CD4-positive, alpha-beta T cell treated with Interleukin-21 for 1 hour (primary cell): ENCODE results near the gene IQSEC1.
"Not testable (repeated sequence)": the region's sequence is repeated elsewhere in the genome, so short reads cannot be mapped to it uniquely, and the experiment has no call there.

Source experiments
- DNase-seq: peaks from one replicate; pipeline ENCODE4 v3.0.0-alpha.2; 2020

The IQSEC1 gene

DNA sequence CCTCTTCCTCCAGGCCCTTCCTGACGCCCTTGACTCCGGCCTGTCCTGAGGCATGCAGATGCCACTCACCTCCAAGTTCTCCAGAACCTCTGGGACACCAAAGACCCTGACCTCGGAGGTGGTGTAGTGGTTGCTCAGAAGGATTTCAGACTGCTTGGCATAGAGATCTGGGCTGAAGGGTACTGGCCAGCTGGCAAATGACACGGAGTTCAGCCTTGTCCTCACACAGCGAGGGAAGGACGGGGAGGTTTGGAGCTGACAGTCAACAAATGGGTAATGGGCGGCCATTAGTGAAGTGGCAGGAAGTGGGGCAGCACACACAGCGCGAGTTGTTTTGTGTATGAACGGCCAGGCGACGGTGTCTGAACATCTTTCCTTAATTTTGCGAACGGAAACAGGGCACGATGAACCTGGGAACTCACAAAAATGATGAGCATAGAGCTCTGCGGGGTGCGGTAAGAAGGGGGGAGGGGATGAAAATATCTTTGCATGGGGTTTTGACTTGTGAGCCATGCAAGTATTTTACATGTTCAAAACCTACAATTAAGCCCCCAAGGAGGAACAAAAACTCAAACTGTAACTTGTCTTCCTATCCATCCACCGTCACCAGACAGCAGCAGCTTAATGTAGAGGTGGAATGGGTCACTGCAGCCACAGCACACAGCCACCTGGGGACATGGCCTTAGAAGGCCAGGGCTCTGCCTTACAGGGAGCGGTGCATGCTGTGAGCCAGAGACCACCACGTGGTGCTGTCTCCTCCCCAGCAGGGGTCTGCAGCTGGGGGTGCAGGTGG is 188.2 kb downstream of the IQSEC1 start:
- DNase-seq, result no peak

- DNase-seq, result no peak
Observed at GRCh38 chr3:12884186-12884680, 189.0 kb downstream of the IQSEC1 start.

DNA sequence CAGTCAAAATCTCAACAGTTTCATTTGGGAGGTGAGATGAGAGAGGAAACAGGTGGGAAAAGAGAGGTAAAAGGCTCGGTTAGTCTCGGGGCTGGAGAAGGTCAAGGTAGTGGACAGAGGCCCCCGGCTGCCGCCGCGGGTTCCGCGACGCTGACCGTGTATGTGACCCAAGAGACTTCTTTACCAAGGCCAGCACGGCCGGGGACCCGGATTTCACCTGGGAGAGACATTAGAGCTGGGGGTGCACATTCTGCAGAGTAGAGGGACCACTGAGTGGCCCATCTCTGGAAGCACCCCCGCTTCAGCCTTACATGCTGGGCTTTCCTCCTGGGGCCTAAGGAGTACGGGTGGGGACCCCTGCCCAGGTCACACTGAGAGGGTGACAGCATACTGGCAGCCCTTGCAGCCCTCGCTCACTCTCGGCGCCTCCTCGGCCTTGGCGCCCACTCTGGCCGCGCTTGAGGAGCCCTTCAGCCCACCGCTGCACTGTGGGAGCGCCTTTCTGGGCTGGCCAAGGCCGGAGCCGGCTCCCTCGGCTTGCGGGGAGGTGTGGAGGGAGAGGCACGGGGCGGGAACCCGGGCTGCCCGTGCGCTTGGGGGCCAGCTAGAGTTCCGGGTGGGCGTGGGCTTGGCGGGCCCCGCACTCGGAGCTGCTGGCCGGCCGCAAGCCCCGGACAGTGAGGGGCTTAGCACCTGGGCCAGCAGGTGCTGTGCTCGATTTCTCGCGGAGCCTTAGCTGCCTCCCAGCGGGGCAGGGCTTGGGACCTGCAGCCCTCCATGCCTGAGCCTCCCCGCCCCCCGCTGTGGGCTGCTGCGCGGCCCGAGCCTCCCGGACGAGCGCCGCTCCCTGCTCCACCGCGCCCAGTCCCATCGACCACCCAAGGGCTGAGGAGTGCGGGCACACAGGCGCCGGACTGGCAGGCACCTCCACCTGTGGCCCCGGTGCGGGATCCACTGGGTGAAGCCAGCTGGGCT is 190.6 kb downstream of the IQSEC1 start:
- DNase-seq, result no peak

- DNase-seq, result not testable (repeated sequence)
Observed at GRCh38 chr3:12881858-12882257, 191.4 kb downstream of the IQSEC1 start.

DNA sequence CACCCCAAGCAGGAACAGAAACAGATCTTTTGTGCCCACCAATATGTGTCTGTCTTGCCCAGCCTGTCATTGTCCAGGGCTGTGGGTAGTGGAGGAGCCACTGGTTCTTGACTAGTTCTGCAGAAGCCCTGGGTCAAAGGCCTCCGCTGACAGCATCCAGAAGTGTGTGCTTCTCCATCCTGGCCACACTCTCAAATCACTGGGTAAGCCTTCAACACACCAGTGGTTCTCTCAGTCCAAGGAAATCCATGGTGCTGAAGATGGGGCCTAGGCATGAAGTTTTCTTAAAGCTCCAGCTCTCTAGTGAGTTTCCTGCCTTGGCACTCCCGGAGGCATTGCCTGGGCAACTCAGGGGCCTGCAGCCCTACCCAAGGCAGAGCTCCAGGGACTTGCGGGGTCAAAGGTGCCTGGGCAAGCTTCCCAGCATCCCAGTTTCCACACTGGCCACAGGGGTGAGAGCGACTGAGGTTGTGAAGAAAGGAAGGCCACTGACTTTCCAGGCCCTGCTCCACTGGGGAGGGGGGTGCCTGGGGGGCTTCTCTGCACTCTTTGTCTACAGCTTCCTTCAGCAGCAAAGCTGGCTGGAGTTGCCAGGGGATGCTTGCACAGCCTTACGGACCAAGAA is 193.9 kb downstream of the IQSEC1 start:
- no peak for DNase-seq

GRCh38 chr3:12878758-12879157 is 194.5 kb downstream of the IQSEC1 start:
- DNase-seq, result not testable (repeated sequence)

GRCh38 chr3:12878141-12878574 is 195.1 kb downstream of the IQSEC1 start:
- no peak for DNase-seq

DNA sequence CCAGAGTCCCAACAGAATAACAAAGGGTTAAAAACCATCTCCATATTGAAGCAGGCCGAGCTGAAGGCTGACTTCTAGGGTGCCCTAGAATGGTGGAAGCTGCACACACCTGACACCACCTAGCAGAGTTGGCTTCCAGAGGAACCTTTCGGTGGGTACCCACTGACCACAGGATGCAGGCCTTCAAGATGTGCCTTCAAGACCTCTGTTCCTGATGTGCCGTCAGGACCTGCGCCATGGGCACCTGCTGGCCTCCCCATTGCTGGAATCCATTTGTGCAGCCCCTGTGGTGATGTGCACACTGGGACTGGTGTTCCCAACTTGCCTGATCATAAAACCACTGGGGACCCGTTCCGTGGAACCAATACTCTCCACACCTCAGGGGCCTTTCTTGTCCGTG is 196.2 kb downstream of the IQSEC1 start:
- DNase-seq, result no peak

DNA sequence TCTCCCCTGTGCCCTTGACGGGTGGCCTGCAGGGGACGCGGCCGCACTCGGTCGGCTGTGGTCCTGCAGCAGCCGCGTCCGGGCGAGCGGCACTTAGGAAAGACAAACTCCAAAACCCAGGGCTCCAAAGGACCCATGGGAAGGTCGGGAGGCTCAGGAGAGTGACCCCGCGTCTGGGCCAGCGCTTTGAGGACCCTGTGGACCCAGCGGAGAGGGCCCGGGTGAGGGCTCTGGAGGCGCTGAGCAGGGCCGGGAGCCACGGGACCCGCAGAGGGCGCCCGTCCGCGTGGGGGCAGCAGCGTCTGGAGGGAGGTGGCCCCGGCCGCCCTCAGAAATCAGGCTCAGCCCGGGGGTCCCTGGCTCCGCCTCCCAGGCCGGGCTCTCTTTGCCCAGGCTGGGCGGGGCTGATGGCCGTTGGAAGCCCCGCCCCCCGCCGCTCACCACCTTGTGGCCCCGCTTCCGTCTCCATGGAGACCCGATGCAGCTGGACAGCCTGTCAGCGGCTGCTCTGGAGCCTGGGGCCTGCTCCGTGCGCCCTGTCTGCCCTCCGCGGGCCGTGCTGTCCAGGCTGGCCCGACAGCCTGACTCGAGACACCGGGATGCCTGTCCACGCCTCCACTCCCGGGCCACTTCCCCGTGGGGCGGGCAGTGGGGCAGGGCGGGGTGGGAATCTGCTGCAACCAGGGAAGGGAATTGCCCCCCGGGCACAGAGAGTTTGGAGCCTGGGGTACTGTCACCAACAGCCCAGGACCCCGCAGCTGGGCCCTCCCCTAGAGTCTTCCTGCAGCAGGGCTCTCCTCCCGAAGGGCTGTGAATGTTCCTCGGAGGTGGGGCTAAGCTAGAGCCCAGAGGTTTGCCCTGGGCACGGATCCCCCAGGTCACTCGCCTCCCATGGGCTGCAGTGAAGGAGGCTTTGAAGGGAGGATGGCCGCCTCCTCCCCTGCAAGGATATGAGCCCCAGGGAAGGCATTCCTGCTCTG is 197.1 kb downstream of the IQSEC1 start:
- peak; percentile 17 for DNase-seq

DNA sequence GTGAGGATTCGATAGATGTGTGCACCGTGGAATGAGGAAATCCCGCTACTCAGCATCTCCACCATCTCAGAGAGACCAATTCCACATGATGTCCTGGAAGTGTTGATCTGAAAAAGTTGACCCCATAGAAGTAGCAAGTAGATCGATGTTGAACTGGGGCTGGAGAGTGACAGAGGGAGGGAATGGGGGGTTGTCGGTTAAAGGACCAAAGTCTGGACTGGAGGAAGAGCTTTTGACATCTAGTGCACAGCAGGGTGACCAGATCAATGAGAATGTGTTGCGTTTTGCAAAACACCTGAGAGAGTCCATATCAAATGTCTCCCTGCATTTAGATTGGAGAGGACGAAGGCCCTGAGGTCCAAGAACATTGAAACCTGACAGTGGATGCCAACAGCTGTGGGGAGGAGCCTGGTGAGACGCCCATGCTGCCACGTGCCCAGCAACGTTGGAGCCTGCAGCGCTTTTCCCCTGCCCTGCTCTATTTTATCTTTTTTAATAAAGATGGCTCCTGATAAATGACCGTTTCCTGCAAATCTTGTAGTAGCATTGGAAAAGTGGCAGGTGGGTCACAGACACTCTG is 201.7 kb downstream of the IQSEC1 start:
- DNase-seq, result no peak

- DNase-seq, result peak; percentile 60
Observed at GRCh38 chr3:12870942-12871341, 202.3 kb downstream of the IQSEC1 start.

GRCh38 chr3:12869035-12869621 is 204.1 kb downstream of the IQSEC1 start:
- DNase-seq, result peak; percentile 26

GRCh38 chr3:12868039-12869034 is 204.9 kb downstream of the IQSEC1 start:
- DNase-seq, result peak; percentile 61

- no peak for DNase-seq
Observed at GRCh38 chr3:12866836-12867235, 206.4 kb downstream of the IQSEC1 start.

GRCh38 chr3:12865271-12865670 is 208.0 kb downstream of the IQSEC1 start:
- no peak for DNase-seq

GRCh38 chr3:12862387-12862786 is 210.8 kb downstream of the IQSEC1 start:
- no peak for DNase-seq

DNA sequence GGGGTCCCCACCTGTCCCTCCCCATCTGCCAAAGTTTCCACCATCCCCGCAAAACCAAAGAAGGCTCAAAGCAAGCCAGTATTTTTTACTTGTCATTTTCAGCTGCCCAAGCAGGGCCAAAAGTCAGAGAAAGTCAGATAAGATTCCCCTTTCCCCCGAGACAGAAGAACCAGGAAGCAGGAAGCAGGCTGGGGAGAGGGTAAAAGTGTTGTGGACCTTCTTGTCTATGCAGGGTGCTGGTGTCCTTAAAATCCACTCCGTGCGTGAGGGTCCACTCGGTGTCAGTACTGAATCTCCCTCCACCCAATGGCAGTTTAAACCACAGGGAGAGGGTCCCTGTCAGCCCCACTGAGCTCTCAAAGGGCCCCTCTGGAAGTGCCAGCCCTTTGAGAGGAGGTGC is 211.6 kb downstream of the IQSEC1 start:
- no peak for DNase-seq

GRCh38 chr3:12859840-12860239 is 213.4 kb downstream of the IQSEC1 start:
- DNase-seq, result no peak

- DNase-seq, result no peak
Observed at GRCh38 chr3:12856626-12857025, 216.6 kb downstream of the IQSEC1 start.

- DNase-seq, result no peak
Observed at GRCh38 chr3:12854565-12854964, 218.7 kb downstream of the IQSEC1 start.
